ENCODE measurements around the gene XYLT2. TPM values are rescaled to one million over a fixed set of nuclear protein-coding genes. Genes with fewer than 3 reads are reported as not detected.

The XYLT2 gene
- total RNA-seq, 2 donors from 2014 or later, result 22.8 to 31.3 TPM

GRCh38 chr17:50406578-50406977 is 60.7 kb downstream of the XYLT2 start:
- no peak for TF ChIP-seq POLR2A (IDR thresholded peaks at IDR 0.05)
- TF ChIP-seq CTCF (IDR thresholded peaks at IDR 0.05), result no peak
- no peak overlapping the region for H3K27ac ChIP-seq
- no peaks in the 10 kb centered on the region for H3K27me3 ChIP-seq
- H3K4me1 ChIP-seq, result peaks cover 12% of the 10 kb centered on the region
- H3K4me3 ChIP-seq, result no peak overlapping the region
- H3K9me3 ChIP-seq, result no peaks in the 10 kb centered on the region
- DNase-seq, result no peak
- ATAC-seq, result no peak
- 68 to 77% methylated on average over 5 of the region's 5 CpGs for WGBS, 2 donors
- H3K36me3 ChIP-seq (replicated peaks in 1 of 2; ENCODE audit: insufficient read depth in 1 of 2, low read depth in 2 of 2), result no peaks in the 10 kb centered on the region
- intact Hi-C loops (cut with DNase I), result no loop called here

- WGBS, 2 donors, result 65 to 72% methylated on average over 4 of the region's 4 CpGs
- no peak overlapping the region for H3K4me3 ChIP-seq
- H3K36me3 ChIP-seq (replicated peaks in 1 of 2; ENCODE audit: insufficient read depth in 1 of 2, low read depth in 2 of 2), result no peaks in the 10 kb centered on the region
- intact Hi-C loops (cut with DNase I), result no loop called here
- TF ChIP-seq CTCF (IDR thresholded peaks at IDR 0.05) (no peak), POLR2A (IDR thresholded peaks at IDR 0.05) (no peak)
- H3K27ac ChIP-seq, result no peak overlapping the region
- no peaks in the 10 kb centered on the region for H3K9me3 ChIP-seq
- H3K27me3 ChIP-seq, result no peaks in the 10 kb centered on the region
- H3K4me1 ChIP-seq, result no peaks in the 10 kb centered on the region
- no peak for ATAC-seq
- DNase-seq, result no peak
Measured at GRCh38 chr17:50407921-50408320, 62.0 kb downstream of the XYLT2 start.

Small RNAs within 50 kb of the gene (small RNA-seq; reads per million reads assigned to genes)
- gene RF00019, result not detected

Other genes starting within 250 kb of the XYLT2 start
- not detected for gene SAMD14, start 216.0 kb upstream of the XYLT2 start, total RNA-seq
- 10 to 100 TPM; 20.0 to 31.0 TPM for gene PPP1R9B, start 195.4 kb upstream of the XYLT2 start, total RNA-seq
- 1 to 10 TPM in 1 of 2 donors, not detected in 1; 1.3 TPM for gene SGCA, start 180.1 kb upstream of the XYLT2 start, total RNA-seq
- gene COL1A1, start 144.5 kb upstream of the XYLT2 start, total RNA-seq, result 10 to 100 TPM; 11.2 to 62.3 TPM
- not detected for gene TMEM92, start 71.7 kb upstream of the XYLT2 start, total RNA-seq
- gene MRPL27, start 27.1 kb downstream of the XYLT2 start, total RNA-seq, result 10 to 100 TPM; 26.5 to 31.3 TPM
- not detected for gene EME1, start 27.1 kb downstream of the XYLT2 start, total RNA-seq
- gene LRRC59, start 51.4 kb downstream of the XYLT2 start, total RNA-seq, result 100 to 1,000 TPM in 1 of 2 donors, 10 to 100 TPM in 1; 70.8 to 113 TPM
- gene ACSF2, start 80.1 kb downstream of the XYLT2 start, total RNA-seq, result 100 to 1,000 TPM in 1 of 2 donors, 10 to 100 TPM in 1; 18.7 to 120 TPM
- 10 to 100 TPM in 1 of 2 donors, 1 to 10 TPM in 1; 8.8 to 13.2 TPM for gene CHAD, start 122.8 kb downstream of the XYLT2 start, total RNA-seq
- 10 to 100 TPM; 39.2 to 44.5 TPM for gene RSAD1, start 132.7 kb downstream of the XYLT2 start, total RNA-seq
- gene MYCBPAP, start 162.3 kb downstream of the XYLT2 start, total RNA-seq, result under 1 TPM in 1 of 2 donors, not detected in 1; 0.33 TPM
- 10 to 100 TPM; 11.9 to 20.1 TPM for gene EPN3, start 186.6 kb downstream of the XYLT2 start, total RNA-seq
- gene SPATA20, start 201.0 kb downstream of the XYLT2 start, total RNA-seq, result 10 to 100 TPM; 65.6 to 75.2 TPM
- under 1 TPM; 0.26 to 0.33 TPM for gene CACNA1G, start 214.6 kb downstream of the XYLT2 start, total RNA-seq

Measured in body of pancreas (tissue), 4 donors.